GM21526 (cell line): ENCODE data around the gene PTPRE.

ENCODE experiments used
- ATAC-seq: cut with Tn5 transposase; IDR thresholded peaks from one replicate; pipeline ENCODE4 v1.9.1; 2021; ENCODE audit warnings: moderate library complexity; ENCODE audit not compliant: unreplicated experiment, low FRiP score

Gene PTPRE

GRCh38 chr10:128054163-128054970 is 147.5 kb downstream of the PTPRE start:
- ATAC-seq = no peak

- no peak for ATAC-seq
Observed at GRCh38 chr10:128055061-128055868, 148.4 kb downstream of the PTPRE start.

GRCh38 chr10:128056303-128057050 is 149.6 kb downstream of the PTPRE start:
- no peak for ATAC-seq

- ATAC-seq = no peak
Observed at GRCh38 chr10:128058106-128058749, 151.3 kb downstream of the PTPRE start.

GRCh38 chr10:128058750-128059134 is 151.8 kb downstream of the PTPRE start:
- ATAC-seq = no peak

- ATAC-seq = no peak
Observed at GRCh38 chr10:128059266-128059981, 152.5 kb downstream of the PTPRE start.

- ATAC-seq = no peak
Observed at GRCh38 chr10:128059982-128060293, 153.0 kb downstream of the PTPRE start.

GRCh38 chr10:128060341-128061250 is 153.7 kb downstream of the PTPRE start:
- ATAC-seq = no peak

GRCh38 chr10:128061306-128062300 is 154.7 kb downstream of the PTPRE start:
- no peak for ATAC-seq

- ATAC-seq = no peak
Observed at GRCh38 chr10:128062331-128062880, 155.5 kb downstream of the PTPRE start.

GRCh38 chr10:128062881-128063563 is 156.1 kb downstream of the PTPRE start:
- ATAC-seq = peak; percentile 55

GRCh38 chr10:128063736-128064107 is 156.8 kb downstream of the PTPRE start:
- ATAC-seq = peak; percentile 27

GRCh38 chr10:128064108-128064969 is 157.4 kb downstream of the PTPRE start:
- peak; percentile 44 for ATAC-seq

GRCh38 chr10:128064970-128065580 is 158.2 kb downstream of the PTPRE start:
- ATAC-seq = peak; percentile 35

GRCh38 chr10:128065881-128066534 is 159.1 kb downstream of the PTPRE start:
- no peak for ATAC-seq
